Measurements from ENCODE around the gene PSMC3.
"Not testable (repeated sequence)": the region's sequence is repeated elsewhere in the genome, so short reads cannot be mapped to it uniquely, and the experiment has no call there.

The PSMC3 gene

DNA sequence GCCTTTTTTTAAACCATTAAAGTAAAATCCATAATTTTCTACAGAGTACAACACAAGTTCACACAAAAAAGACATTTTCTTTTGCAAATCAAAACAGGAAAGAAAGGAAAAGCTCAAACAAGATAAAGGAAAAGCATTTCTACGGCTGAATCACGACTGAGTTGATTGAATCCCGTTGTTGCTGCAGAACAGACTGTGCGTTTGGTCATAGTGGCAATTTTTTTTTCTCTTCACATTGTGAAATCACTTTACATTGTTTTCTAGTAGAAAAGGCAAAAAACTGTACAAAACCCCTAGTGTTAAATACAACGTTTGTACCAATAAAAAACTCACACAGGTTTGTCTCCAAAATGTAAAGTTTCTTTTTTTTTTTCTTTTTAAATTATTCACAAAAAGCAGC lies 40.0 kb upstream of the PSMC3 start:
- DNase-seq (ENCODE audit: extremely low read depth, low read depth) = no peak
- TF ChIP-seq, protein P1, sequence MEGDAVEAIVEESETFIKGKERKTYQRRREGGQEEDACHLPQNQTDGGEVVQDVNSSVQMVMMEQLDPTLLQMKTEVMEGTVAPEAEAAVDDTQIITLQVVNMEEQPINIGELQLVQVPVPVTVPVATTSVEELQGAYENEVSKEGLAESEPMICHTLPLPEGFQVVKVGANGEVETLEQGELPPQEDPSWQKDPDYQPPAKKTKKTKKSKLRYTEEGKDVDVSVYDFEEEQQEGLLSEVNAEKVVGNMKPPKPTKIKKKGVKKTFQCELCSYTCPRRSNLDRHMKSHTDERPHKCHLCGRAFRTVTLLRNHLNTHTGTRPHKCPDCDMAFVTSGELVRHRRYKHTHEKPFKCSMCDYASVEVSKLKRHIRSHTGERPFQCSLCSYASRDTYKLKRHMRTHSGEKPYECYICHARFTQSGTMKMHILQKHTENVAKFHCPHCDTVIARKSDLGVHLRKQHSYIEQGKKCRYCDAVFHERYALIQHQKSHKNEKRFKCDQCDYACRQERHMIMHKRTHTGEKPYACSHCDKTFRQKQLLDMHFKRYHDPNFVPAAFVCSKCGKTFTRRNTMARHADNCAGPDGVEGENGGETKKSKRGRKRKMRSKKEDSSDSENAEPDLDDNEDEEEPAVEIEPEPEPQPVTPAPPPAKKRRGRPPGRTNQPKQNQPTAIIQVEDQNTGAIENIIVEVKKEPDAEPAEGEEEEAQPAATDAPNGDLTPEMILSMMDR (IDR thresholded peaks at IDR 0.05; ENCODE audit: low read depth, low read length, missing control alignments) = no peak
- H3K4me3 ChIP-seq (replicated peaks; ENCODE audit: low read depth, low read length) = no peak overlapping the region

DNA sequence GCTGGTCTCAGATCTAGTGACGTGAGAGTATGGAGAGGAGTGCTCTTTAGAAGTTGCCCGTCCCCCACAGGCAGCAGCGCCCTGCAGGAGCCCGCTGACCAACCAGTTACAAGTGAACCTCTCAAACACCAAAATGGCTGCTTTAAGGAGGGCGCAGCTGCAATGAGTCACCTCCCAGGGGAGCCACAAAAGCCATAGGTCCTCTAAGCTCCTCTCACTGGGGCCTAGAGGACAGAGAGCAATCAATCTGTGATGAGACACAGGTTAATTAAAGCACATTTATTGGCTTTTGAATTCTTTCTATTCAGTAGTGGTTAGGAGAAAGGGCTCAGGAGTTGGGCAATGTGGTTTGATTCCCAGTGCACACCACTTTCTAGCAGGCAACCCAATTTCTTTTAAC lies 38.2 kb upstream of the PSMC3 start:
- H3K4me3 ChIP-seq (replicated peaks; ENCODE audit: low read depth, low read length) = no peak overlapping the region
- TF ChIP-seq, protein P1 (IDR thresholded peaks at IDR 0.05; ENCODE audit: low read depth, low read length, missing control alignments) = no peak
- no peak for DNase-seq (ENCODE audit: extremely low read depth, low read depth)

DNA sequence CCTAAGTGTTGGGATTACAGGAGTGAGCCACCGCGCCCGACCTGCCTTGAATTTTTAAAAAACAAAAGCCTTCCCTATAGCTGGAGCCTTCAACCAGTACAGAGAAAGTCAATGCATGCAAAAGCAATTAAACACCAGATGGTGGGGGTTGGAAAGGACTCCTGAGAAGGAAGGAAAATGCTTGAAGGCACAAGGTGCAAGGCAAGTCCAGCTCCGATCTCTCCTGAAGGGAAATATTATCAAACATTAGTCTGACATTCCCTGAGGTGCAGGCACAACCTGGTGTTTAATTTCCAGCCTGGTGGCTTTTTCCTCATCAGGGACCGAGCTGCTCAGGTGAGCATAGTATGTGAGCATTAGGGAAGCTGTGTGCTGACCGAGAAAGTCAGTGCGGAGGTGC lies 35.6 kb upstream of the PSMC3 start:
- no peak for DNase-seq (ENCODE audit: extremely low read depth, low read depth)
- TF ChIP-seq, protein P1 (IDR thresholded peaks at IDR 0.05; ENCODE audit: low read depth, low read length, missing control alignments) = no peak
- H3K4me3 ChIP-seq (replicated peaks; ENCODE audit: low read depth, low read length) = no peak overlapping the region

DNA sequence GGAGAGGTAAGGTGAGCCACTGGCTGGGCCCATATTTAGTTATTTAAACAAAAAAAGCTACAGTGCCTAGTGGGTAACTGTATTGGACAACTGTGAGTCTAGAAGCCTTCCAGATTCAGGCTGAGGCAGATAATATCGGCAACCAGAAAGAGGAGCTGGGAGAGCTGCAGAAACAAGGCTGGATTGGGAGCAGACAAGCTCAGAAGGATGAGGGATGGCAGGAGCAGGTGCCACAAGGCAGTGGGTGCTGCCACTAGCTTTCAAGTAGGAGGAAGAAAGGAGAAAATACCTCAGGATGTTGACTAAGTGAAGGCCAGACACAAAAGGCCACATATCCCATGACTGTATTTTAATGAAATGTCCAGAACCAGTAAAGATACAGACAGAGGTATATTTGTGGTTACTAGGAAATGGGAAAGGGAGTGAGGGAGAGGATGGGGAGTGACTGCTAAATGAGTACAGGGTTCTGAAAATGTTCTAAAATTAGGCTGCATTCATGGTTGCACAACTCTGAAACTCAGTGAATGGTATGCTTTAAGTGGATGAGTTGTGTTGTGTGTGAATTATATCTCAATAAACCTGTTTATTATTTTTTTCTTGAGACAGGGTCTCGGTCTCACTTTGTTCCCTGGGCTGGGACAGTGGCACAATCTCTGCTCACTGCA lies 34.5 kb upstream of the PSMC3 start:
- no peak for DNase-seq (ENCODE audit: extremely low read depth, low read depth)
- no peak overlapping the region for H3K4me3 ChIP-seq (replicated peaks; ENCODE audit: low read depth, low read length)
- TF ChIP-seq, protein P1 (IDR thresholded peaks at IDR 0.05; ENCODE audit: low read depth, low read length, missing control alignments) = no peak

DNA sequence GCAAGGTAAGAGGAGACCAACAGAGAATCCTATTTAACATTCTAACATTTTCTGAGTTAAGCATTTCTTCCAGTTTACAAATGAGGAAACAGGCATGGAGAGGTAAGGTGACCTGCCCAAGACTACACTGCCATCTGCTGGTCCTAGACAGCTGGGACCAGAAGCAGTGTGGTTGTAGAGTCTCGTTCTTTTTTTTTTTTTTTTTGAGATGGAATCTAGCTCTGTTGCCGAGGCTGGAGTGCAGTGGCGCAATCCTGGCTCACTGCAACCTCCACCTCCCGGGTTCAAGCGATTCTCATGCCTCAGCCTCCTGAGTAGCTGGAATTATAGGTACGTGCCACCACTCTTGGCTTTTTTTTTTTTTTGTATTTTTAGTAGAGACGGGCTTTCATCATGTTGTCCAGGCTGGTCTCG lies 28.0 kb upstream of the PSMC3 start:
- not testable (repeated sequence) for H3K4me3 ChIP-seq (replicated peaks; ENCODE audit: low read depth, low read length)
- TF ChIP-seq, protein P1 (IDR thresholded peaks at IDR 0.05; ENCODE audit: low read depth, low read length, missing control alignments) = peak; percentile 86
- DNase-seq (ENCODE audit: extremely low read depth, low read depth) = peak; percentile 66

DNA sequence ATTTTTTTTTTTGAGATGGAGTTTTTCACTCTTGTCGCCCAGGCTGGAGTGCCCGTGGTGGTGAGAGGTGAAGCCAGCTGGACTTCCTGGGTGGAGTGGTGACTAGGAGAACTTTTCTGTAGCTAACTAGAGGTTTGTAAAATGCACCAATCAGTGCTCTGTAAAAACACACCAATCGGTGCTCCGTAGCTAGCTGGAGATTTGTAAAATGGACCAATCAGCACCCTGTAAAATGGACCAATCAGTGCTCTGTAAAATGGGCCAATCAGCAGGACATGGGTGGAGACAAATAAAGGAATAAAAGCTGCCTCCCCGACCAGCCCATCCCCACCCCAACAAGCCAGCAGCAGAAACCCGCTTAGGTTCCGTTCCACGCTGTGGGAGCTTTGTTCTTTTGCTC lies 27.1 kb upstream of the PSMC3 start:
- DNase-seq (ENCODE audit: extremely low read depth, low read depth) = no peak
- no peak overlapping the region for H3K4me3 ChIP-seq (replicated peaks; ENCODE audit: low read depth, low read length)
- TF ChIP-seq, protein P1 (IDR thresholded peaks at IDR 0.05; ENCODE audit: low read depth, low read length, missing control alignments) = no peak

DNA sequence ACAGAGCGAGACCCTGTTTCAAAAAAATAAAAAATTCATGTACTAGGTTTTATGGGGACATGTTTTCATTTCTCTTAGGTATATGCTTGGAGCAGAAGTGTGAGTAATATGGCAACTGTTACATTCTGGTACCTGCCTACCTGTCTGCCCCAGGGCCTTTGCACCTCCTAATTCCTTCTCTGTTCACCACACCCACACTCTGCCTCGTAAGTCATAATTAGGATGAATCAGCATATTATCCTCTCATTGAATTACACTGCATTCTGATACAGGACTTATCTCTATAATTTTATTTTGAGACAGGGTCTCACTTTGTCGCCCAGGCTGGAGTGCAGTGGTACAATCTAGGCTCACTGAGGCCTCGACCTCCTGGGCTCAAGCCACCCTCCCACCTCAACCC lies 25.8 kb upstream of the PSMC3 start:
- DNase-seq (ENCODE audit: extremely low read depth, low read depth) = no peak
- TF ChIP-seq, protein P1 (IDR thresholded peaks at IDR 0.05; ENCODE audit: low read depth, low read length, missing control alignments) = no peak
- no peak overlapping the region for H3K4me3 ChIP-seq (replicated peaks; ENCODE audit: low read depth, low read length)

Data from HFF-Myc (cell line).